Measurements from ENCODE around the gene SULT1C4.

Gene SULT1C4

DNA sequence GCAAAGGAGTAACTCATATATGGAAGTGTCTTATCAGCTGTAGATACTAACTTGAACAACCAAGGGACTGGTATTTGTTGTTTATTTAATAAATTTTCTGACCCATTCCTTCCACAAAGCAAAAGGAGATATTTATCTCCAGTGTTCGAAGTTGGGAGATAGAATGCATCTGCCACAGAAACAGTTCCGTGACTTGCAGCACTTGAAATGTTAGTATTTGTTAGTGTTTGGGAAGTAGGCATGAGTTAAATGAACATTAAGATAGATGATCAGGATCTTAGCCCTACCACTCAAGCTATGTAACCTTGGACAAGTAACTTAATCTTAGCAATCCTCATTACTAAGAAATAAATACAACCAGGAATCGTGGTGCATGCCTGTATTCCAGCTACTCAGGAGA, 12.1 kb upstream of the SULT1C4 start:
- ATAC-seq (ENCODE audit: insufficient read depth, low read depth) (no peak), DNase-seq (no peak)
- Histone ChIP-seq H3K4me3 (ENCODE audit: low read depth in 1 of 2, low read length in 2 of 2) (no peak overlapping the region), H3K36me3 (ENCODE audit: insufficient read depth, low read length) (no peaks in the 10 kb centered on the region), H4K20me1 (ENCODE audit: insufficient read depth, low read length) (no peaks in the 10 kb centered on the region), H3K9me3 (ENCODE audit: insufficient read depth, low read length, severe bottlenecking) (no peaks in the 10 kb centered on the region), H3K4me2 (ENCODE audit: insufficient read depth, low read length) (no peak overlapping the region), H3K79me2 (ENCODE audit: insufficient read depth, low read length) (no peaks in the 10 kb centered on the region), H3K9ac (ENCODE audit: low read depth, low read length) (no peak overlapping the region), H2AFZ (ENCODE audit: low read depth, low read length) (no peak overlapping the region), H3K27me3 (ENCODE audit: insufficient read depth, low read length, poor library complexity) (peaks cover 10% of the 10 kb centered on the region), H3K27ac (ENCODE audit: low read length) (no peak overlapping the region), H3K4me1 (ENCODE audit: insufficient read depth, low read length) (no peaks in the 10 kb centered on the region)
- TF ChIP-seq EZH2 (IDR thresholded peaks at IDR 0.05; ENCODE audit: borderline replicate concordance, low read depth, low read length, severe bottlenecking) (no peak), CTCF (IDR thresholded peaks at IDR 0.05; ENCODE audit: borderline replicate concordance, extremely low read depth, low read length, poor library complexity, severe bottlenecking) (no peak)

GRCh38 chr2:108367014-108367413, 10.7 kb upstream of the SULT1C4 start:
- ATAC-seq (ENCODE audit: insufficient read depth, low read depth) (no peak), DNase-seq (no peak)
- Histone ChIP-seq H2AFZ (ENCODE audit: low read depth, low read length) (no peak overlapping the region), H3K9ac (ENCODE audit: low read depth, low read length) (no peak overlapping the region), H3K4me3 (ENCODE audit: low read depth in 1 of 2, low read length in 2 of 2) (no peak overlapping the region), H3K27me3 (ENCODE audit: insufficient read depth, low read length, poor library complexity) (peaks cover 10% of the 10 kb centered on the region), H4K20me1 (ENCODE audit: insufficient read depth, low read length) (no peaks in the 10 kb centered on the region), H3K79me2 (ENCODE audit: insufficient read depth, low read length) (no peaks in the 10 kb centered on the region), H3K4me1 (ENCODE audit: insufficient read depth, low read length) (no peaks in the 10 kb centered on the region), H3K9me3 (ENCODE audit: insufficient read depth, low read length, severe bottlenecking) (no peaks in the 10 kb centered on the region), H3K36me3 (ENCODE audit: insufficient read depth, low read length) (no peaks in the 10 kb centered on the region), H3K4me2 (ENCODE audit: insufficient read depth, low read length) (no peak overlapping the region), H3K27ac (ENCODE audit: low read length) (no peak overlapping the region)
- TF ChIP-seq CTCF (IDR thresholded peaks at IDR 0.05; ENCODE audit: borderline replicate concordance, extremely low read depth, low read length, poor library complexity, severe bottlenecking) (no peak), EZH2 (IDR thresholded peaks at IDR 0.05; ENCODE audit: borderline replicate concordance, low read depth, low read length, severe bottlenecking) (no peak)

GRCh38 chr2:108367561-108368175, 10.1 kb upstream of the SULT1C4 start:
- no peak for TF ChIP-seq CTCF (IDR thresholded peaks at IDR 0.05; ENCODE audit: borderline replicate concordance, extremely low read depth, low read length, poor library complexity, severe bottlenecking)
- no peak for TF ChIP-seq EZH2 (IDR thresholded peaks at IDR 0.05; ENCODE audit: borderline replicate concordance, low read depth, low read length, severe bottlenecking)
- H3K4me3 ChIP-seq (ENCODE audit: low read depth in 1 of 2, low read length in 2 of 2): no peak overlapping the region
- no peak overlapping the region for H3K27ac ChIP-seq (ENCODE audit: low read length)
- no peak overlapping the region for H3K9ac ChIP-seq (ENCODE audit: low read depth, low read length)
- H3K36me3 ChIP-seq (ENCODE audit: insufficient read depth, low read length): no peaks in the 10 kb centered on the region
- H3K79me2 ChIP-seq (ENCODE audit: insufficient read depth, low read length): no peaks in the 10 kb centered on the region
- H3K4me1 ChIP-seq (ENCODE audit: insufficient read depth, low read length): no peaks in the 10 kb centered on the region
- peaks cover 10% of the 10 kb centered on the region for H3K27me3 ChIP-seq (ENCODE audit: insufficient read depth, low read length, poor library complexity)
- H2AFZ ChIP-seq (ENCODE audit: low read depth, low read length): no peak overlapping the region
- ATAC-seq (ENCODE audit: insufficient read depth, low read depth) (no peak), DNase-seq (no peak)
- no peaks in the 10 kb centered on the region for H3K9me3 ChIP-seq (ENCODE audit: insufficient read depth, low read length, severe bottlenecking)
- H3K4me2 ChIP-seq (ENCODE audit: insufficient read depth, low read length): no peak overlapping the region
- no peaks in the 10 kb centered on the region for H4K20me1 ChIP-seq (ENCODE audit: insufficient read depth, low read length)
